Measurements from ENCODE around the gene PDCD11. TPM values are rescaled to one million over a fixed set of nuclear protein-coding genes. Genes with fewer than 3 reads are reported as not detected.

Gene PDCD11
- total RNA-seq, 3 donors from 2014 or later (not counting 1 experiment from before 2014, with no cell fraction given): 25.5 to 30.9 (median 29.5) TPM

GRCh38 chr10:103396789-103397087 lies 312 bp downstream of the PDCD11 start:
- no peaks in the 10 kb centered on the region for H3K9me3 Mint-ChIP-seq
- intact Hi-C loops (cut with micrococcal nuclease): loop anchor here (1.0 kb wide), 1 partner anchor 29 kb away; the partner anchor contains the start of gene TAF5
- WGBS (ENCODE audit: insufficient coverage): under 1% methylated on average over 8 of the region's 8 CpGs
- peak overlapping the region; percentile 96 to 98 for H3K27ac Mint-ChIP-seq
- H3K4me3 Mint-ChIP-seq: peak overlapping the region; percentile 99
- H3K36me3 ChIP-seq (ENCODE audit: control insufficient read depth, insufficient read depth, low read length): peaks cover 19% of the 10 kb centered on the region
- no peaks in the 10 kb centered on the region for H3K9me3 ChIP-seq (ENCODE audit: control insufficient read depth, insufficient read depth, low read length)
- TF ChIP-seq CTCF (IDR thresholded peaks at IDR 0.05): no peak
- peaks cover 20% of the 10 kb centered on the region for H3K4me1 ChIP-seq (ENCODE audit: control insufficient read depth, insufficient read depth, low read length)
- H3K27me3 Mint-ChIP-seq (ENCODE audit: low read depth in 2 of 2): no peaks in the 10 kb centered on the region
- no peak for ATAC-seq
- no peaks in the 10 kb centered on the region for H3K36me3 Mint-ChIP-seq
- peak overlapping the region; percentile 60 for H3K27ac ChIP-seq (ENCODE audit: low read length)
- DNase-seq: no peak
- H3K4me1 Mint-ChIP-seq: peaks cover 43 to 45% of the 10 kb centered on the region in 2 donors
- H3K4me3 ChIP-seq (ENCODE audit: low read length): peak overlapping the region; percentile 82
- H3K27me3 ChIP-seq (ENCODE audit: control insufficient read depth, insufficient read depth, low read length): no peaks in the 10 kb centered on the region

- Mint-ChIP-seq H3K27me3 (ENCODE audit: low read depth in 2 of 2) (no peaks in the 10 kb centered on the region), H3K4me3 (peak overlapping the region; percentile 99), H3K36me3 (no peaks in the 10 kb centered on the region), H3K9me3 (no peaks in the 10 kb centered on the region), H3K4me1 (peaks cover 43 to 45% of the 10 kb centered on the region in 2 donors), H3K27ac (peak overlapping the region; percentile 96 to 98)
- Histone ChIP-seq H3K9me3 (ENCODE audit: control insufficient read depth, insufficient read depth, low read length) (no peaks in the 10 kb centered on the region), H3K36me3 (ENCODE audit: control insufficient read depth, insufficient read depth, low read length) (peaks cover 20% of the 10 kb centered on the region), H3K4me1 (ENCODE audit: control insufficient read depth, insufficient read depth, low read length) (peaks cover 20% of the 10 kb centered on the region), H3K4me3 (ENCODE audit: low read length) (peak overlapping the region; percentile 82), H3K27me3 (ENCODE audit: control insufficient read depth, insufficient read depth, low read length) (no peaks in the 10 kb centered on the region), H3K27ac (ENCODE audit: low read length) (no peak overlapping the region)
- DNase-seq (no peak), ATAC-seq (no peak)
- no peak for TF ChIP-seq CTCF (IDR thresholded peaks at IDR 0.05)
- intact Hi-C loops (cut with micrococcal nuclease): no loop called here
- WGBS (ENCODE audit: insufficient coverage): 81% methylated on average over 19 of the region's 19 CpGs
These were observed 882 bp downstream of the PDCD11 start for GRCh38 chr10:103397191-103397825.

DNA sequence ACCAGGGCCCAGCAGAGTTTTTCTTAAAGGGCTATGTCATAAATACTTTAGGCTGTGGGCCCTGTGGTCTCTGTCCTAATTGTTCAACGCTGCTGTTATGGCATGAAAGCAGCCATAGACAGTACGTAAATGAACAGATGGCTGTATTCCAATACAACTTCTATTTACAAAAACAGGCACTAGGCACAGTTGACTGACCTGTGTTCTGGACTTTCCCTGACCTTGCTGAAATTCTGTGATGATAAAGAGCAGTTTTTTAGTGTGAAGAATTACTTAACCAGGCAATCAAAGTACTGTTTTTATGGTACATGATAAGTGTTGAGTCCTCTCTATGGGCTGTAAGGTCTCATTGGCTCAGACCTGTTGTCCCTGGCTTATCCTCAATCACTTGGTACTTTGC lies 17.1 kb downstream of the PDCD11 start:
- TF ChIP-seq CTCF (IDR thresholded peaks at IDR 0.05): no peak
- intact Hi-C loops (cut with micrococcal nuclease): loop anchor here (5.0 kb wide), 1 partner anchor 274 kb away; no protein-coding TSS in a partner anchor
- no peaks in the 10 kb centered on the region for H3K4me1 Mint-ChIP-seq
- Histone ChIP-seq H3K9me3 (ENCODE audit: control insufficient read depth, insufficient read depth, low read length) (no peaks in the 10 kb centered on the region), H3K27ac (ENCODE audit: low read length) (no peak overlapping the region), H3K4me3 (ENCODE audit: low read length) (no peak overlapping the region), H3K36me3 (ENCODE audit: control insufficient read depth, insufficient read depth, low read length) (peaks cover 84% of the 10 kb centered on the region), H3K27me3 (ENCODE audit: control insufficient read depth, insufficient read depth, low read length) (no peaks in the 10 kb centered on the region), H3K4me1 (ENCODE audit: control insufficient read depth, insufficient read depth, low read length) (no peaks in the 10 kb centered on the region)
- no peaks in the 10 kb centered on the region for H3K9me3 Mint-ChIP-seq
- H3K27me3 Mint-ChIP-seq (ENCODE audit: low read depth in 2 of 2): no peaks in the 10 kb centered on the region
- WGBS (ENCODE audit: insufficient coverage): 100% methylated on average over 2 of the region's 2 CpGs
- peaks cover 35% of the 10 kb centered on the region for H3K36me3 Mint-ChIP-seq
- no peak overlapping the region for H3K4me3 Mint-ChIP-seq
- ATAC-seq: no peak
- no peak overlapping the region for H3K27ac Mint-ChIP-seq
- DNase-seq: no peak

DNA sequence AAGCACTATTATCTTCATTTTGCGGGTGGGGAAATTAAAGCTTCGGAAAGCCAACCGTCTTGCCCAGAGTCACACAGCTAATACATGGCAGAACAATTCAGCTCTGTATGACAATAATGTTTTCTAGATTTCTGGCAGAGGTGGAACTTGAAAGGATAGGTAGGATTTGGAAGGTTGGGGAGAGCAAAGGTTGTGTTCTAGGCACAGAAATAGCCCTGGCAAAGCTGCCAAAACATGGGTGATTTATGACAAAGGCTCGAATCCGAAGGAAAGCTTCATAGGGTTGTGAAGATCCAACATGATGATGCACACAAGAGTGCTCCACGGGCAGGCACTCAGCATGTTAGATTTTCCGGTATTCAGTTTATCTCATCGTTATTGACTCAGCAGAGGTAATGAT lies 19.2 kb downstream of the PDCD11 start:
- Histone ChIP-seq H3K27ac (ENCODE audit: low read length) (no peak overlapping the region), H3K4me3 (ENCODE audit: low read length) (no peak overlapping the region), H3K9me3 (ENCODE audit: control insufficient read depth, insufficient read depth, low read length) (no peaks in the 10 kb centered on the region), H3K27me3 (ENCODE audit: control insufficient read depth, insufficient read depth, low read length) (no peaks in the 10 kb centered on the region), H3K36me3 (ENCODE audit: control insufficient read depth, insufficient read depth, low read length) (peaks cover 84% of the 10 kb centered on the region), H3K4me1 (ENCODE audit: control insufficient read depth, insufficient read depth, low read length) (no peaks in the 10 kb centered on the region)
- H3K9me3 Mint-ChIP-seq: no peaks in the 10 kb centered on the region
- peaks cover 24% of the 10 kb centered on the region for H3K36me3 Mint-ChIP-seq
- no peak overlapping the region for H3K4me3 Mint-ChIP-seq
- H3K27me3 Mint-ChIP-seq (ENCODE audit: low read depth in 2 of 2): no peaks in the 10 kb centered on the region
- DNase-seq (no peak), ATAC-seq (no peak)
- no peak overlapping the region for H3K27ac Mint-ChIP-seq
- no peaks in the 10 kb centered on the region for H3K4me1 Mint-ChIP-seq
- TF ChIP-seq CTCF (IDR thresholded peaks at IDR 0.05): no peak
- intact Hi-C loops (cut with micrococcal nuclease): no loop called here
- 91% methylated on average over 8 of the region's 8 CpGs for WGBS (ENCODE audit: insufficient coverage)
